Measurements from ENCODE around the gene CFAP70.

The CFAP70 gene

DNA sequence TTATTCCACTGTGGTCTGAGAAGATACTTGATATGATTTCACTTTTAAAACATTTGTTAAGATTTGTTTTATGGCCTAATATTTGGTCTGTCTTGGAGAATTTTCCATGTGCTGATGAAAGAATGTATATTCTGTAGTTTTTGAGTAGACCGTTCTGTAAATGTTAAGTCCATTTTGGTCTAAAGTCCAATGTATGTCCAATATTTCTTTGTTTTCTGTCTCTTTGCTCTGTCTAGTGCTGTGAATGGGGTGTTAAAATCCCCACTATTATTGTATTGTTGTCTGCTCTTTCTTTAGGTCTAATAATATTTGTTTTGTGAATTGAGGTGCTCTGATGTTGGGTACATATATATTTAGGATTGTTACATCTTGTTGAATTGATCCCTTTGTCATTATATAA is 142.9 kb downstream of the CFAP70 start:
- no peak for DNase-seq (ENCODE audit: low spot score)

DNA sequence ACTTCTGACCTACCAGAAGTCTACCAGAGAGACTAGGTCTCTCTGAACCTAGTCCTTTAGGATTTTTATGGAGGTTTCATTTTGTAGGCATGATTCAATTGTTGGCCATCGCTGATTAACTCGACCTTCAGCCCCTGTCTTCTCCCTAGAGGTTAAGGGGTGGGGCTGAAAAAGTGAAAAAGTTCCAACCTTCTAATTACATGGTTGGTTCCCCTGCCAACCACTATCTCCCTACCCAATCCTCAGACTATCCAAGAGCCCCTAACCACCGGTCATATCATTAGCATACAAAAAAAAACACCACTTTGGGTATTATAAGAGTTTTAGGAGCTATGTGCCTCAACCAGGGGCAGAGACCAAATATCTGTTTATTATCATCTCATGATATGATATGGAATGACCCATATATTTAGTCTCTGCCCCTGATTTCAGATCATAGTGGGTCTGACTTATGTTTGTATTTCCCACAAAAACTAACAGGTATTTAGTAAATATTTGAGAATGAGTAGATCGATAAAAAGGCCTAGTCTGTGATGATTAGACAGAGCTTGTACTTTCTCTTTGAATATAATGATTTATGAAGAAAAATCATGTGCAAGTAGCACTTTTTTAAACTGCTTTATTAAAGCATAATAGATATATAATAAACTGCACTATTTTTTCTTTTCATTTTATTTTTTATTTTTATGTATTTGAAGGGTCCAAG is 147.4 kb downstream of the CFAP70 start:
- no peak for DNase-seq (ENCODE audit: low spot score)

DNA sequence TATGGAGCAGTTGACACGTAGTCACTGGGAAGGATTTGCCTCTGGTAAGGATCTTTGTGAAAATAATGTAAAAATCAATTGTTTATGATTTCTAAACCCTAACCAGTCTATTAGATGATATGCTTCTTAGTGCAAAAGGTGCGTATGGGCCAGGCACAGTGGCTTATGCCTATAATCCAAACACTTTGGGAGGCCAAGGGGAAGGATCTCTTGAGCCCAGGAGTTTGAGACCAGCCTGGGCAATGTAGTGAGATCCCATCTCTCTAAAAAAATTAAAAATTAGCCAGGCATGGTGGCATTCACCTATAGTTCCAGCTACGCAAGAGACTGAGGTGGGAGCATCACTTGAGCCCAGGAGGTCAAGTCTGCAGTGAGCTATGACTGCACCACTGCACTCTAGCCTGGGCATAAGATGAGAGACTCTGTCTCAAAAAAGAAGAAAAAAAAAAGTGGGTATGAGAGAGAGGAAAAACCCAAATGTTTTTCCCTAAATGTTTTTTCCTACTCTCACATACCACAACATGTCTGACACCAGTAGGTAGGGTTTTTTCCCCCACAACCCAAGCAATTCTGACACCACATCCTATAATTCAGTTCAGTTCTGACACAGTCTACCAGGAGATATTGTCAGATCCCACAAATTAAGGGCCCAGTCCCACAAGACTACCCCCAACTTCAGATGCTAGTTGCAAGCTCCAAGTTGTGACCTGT is 148.1 kb downstream of the CFAP70 start:
- no peak for DNase-seq (ENCODE audit: low spot score)

DNA sequence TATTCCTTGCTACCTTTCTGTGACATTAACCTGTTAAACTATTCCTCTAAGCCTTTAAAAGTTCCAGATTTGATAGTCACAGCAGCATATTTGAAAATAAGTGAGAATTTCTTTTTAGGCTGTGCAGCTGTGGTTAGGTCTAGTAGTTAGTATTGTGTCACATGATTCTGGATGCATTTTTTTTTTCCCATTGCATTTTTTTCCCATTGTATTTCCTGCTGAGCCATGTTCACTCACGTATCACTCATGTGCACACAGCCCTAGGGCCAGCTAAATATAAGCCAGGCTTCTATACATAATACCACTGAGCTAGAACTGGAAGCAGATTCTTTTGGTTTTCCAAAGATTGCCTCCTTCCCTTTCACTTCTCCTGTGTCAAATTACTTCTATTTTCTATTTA is 149.0 kb downstream of the CFAP70 start:
- no peak for DNase-seq (ENCODE audit: low spot score)

DNA sequence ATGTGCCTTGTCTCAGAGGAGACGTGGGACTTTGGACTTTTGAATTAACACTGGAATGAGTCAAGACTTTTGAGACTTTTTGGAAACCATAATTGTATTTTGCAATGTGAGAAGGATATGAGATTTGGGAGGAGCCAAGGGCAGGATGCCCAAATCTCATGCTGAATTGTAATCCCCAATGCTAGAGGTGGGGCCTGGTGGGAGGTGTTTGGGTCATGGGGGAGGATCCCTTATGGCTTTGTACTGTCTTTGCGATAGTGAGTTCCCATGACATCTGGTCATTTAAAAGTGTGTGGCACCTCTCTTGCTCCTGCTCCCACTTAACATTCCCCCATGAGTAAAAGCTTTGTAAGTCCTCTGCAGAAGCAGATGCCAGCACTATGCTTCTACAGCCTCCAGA is 150.8 kb downstream of the CFAP70 start:
- DNase-seq (ENCODE audit: low spot score) = no peak

DNA sequence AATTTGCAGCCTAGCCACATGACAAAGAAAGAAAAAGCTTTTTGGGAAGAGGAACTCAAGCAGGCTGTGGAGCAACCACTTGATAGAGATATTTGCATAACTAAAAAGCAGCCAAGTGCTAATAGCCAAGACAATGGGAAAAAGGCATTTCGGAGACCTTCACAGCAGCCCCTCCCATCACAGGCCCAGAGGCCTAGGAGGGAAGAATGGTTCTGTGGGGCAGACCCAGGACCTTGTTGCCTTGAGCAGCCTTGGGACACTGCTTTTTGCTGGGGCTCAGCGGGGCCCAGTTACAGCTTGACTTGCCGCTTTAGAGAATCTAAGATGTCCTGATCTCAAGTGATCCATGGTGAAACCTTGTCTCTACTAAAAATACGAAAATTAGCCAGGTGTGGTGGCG is 152.3 kb downstream of the CFAP70 start:
- DNase-seq (ENCODE audit: low spot score) = no peak

DNA sequence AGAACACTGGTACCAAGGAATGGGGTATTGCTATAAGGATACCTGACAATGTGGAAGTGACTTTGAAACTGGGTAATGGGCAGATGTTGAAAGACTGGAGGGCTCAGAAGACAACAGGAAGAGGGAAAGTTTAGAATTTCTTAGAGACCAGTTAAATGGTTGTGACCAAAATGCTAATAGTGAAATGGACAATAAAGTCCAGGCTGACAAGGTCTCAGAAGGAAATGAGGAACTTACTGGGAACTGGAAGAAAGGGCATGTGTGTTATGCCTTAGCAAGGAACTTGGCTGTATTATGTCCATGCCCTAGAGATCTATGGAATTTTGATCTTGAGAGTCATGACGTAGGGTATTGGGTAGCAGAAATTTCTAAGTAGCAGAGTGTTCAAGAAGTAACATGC is 152.8 kb downstream of the CFAP70 start:
- no peak for DNase-seq (ENCODE audit: low spot score)

DNA sequence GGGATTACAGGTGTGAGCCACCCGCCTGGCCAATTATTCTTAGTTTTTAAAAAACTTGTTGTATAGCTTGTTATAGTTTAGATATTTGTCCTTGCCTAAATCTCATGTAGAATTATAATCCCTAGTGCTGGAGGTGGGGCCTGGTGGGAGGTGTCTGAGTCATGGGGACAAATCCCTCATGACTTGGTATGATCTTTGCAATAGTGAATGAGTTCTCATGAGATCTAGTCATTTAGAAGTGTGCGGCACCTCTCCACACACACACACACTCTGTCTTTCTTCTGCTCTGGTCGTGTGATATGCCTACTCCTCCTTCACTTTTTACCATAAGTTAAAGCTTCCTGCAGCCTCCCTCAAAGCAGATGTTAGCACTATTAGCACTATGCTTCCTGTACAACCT is 153.6 kb downstream of the CFAP70 start:
- DNase-seq (ENCODE audit: low spot score) = no peak
